GM13977 (cell line): ENCODE results near the gene SGPL1.

ENCODE experiments used
- DNase-seq: peaks from one replicate; pipeline ENCODE4 v3.0.0; 2012; ENCODE audit warnings: low spot score
- CTCF ChIP-seq: IDR thresholded peaks from 2 replicates; pipeline ENCODE4 v1.5.1; 2012; ENCODE audit warnings: mild to moderate bottlenecking, control low read depth; ENCODE audit not compliant: insufficient read depth; ENCODE audit errors: extremely low read depth, missing control alignments
- in situ Hi-C: fragments of 300-500 bp; cut with MboI; formaldehyde crosslinking; loops from one replicate; pipeline ENCODE4 v1.12.0; 2022; ENCODE audit warnings: low sequenced_read_pairs, low pct_unique_long_range_greater_than_20kb, mixed read lengths, inconsistent platforms; ENCODE audit not compliant: unreplicated experiment

Gene SGPL1

DNA sequence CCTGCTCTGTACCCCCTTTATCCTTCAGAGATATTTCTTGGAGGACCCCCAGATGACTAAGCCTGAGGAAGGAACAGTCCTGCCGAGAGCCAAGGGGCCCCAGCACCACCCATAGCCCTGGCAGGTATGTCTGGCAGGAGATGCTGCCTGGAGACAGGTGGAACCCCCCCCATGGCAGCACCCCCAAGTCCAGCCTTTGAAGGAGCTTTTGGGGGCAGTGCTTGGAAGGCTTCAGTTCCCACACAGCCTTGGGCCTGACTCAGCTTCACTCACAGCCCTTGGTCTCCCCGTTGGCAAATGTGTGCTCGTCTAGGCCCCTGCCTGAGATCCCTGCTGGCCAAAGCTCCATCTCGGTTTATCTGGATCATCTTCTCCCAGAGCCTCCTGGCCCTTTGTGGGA, 95.6 kb downstream of the SGPL1 start:
- TF ChIP-seq CTCF, result no peak
- in situ Hi-C loops, result no loop called here
- DNase-seq, result no peak

- in situ Hi-C loops, result no loop called here
- TF ChIP-seq CTCF, result no peak
- no peak for DNase-seq
Measured at GRCh38 chr10:70912556-70912955, 96.8 kb downstream of the SGPL1 start.

- no peak for TF ChIP-seq CTCF
- no peak for DNase-seq
- in situ Hi-C loops, result no loop called here
Measured at GRCh38 chr10:70913191-70913892, 97.6 kb downstream of the SGPL1 start.

DNA sequence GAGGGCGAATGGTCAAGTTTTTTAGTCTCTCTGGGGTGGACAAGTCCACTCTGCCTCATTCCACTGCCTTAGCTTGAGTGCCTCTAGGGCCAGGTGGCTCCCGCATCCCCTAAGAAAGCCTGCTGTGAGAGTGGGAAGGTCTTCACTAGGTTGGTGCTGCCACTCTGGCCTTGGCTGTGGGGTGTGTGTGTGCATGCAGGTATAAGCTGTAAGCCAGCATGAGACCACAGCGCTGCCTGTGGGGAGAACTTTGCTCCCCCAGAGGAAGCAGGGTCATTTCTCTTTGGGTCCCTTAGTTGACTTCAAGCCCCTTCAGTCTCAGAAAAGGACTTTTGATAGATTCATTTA, 98.1 kb downstream of the SGPL1 start:
- TF ChIP-seq CTCF, result no peak
- no peak for DNase-seq
- in situ Hi-C loops, result no loop called here

DNA sequence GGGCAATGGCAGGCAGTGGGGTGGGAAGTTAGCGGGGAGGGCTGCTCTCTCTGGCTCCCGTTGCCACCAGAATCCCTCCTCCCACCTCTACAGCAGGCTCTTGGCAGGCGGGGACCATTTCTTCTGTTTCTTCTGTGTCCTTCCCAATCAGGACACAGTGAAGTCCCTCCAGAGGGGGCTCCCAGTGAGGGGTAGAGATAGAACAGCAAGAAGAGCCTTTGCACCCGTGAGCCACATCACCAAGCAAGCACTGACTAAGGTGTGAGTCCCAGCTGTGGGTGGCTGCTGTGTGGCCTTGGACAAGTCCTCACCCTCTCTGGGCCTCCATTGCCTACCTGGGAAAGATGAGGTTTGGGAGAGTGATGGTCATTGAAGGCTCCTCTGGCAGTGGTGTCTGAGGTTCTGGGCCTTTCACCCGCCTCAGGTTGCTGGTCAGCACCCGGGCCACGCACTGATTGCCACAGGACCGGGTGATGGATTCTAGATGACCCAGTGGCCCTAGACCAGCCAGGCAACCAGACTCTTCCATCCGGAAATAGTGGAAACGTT, 98.6 kb downstream of the SGPL1 start:
- no peak for TF ChIP-seq CTCF
- in situ Hi-C loops, result no loop called here
- DNase-seq, result no peak

GRCh38 chr10:70915206-70915605, 99.5 kb downstream of the SGPL1 start:
- in situ Hi-C loops, result no loop called here
- no peak for TF ChIP-seq CTCF
- no peak for DNase-seq
